ENCODE measurements around the gene SLITRK3.

DNA sequence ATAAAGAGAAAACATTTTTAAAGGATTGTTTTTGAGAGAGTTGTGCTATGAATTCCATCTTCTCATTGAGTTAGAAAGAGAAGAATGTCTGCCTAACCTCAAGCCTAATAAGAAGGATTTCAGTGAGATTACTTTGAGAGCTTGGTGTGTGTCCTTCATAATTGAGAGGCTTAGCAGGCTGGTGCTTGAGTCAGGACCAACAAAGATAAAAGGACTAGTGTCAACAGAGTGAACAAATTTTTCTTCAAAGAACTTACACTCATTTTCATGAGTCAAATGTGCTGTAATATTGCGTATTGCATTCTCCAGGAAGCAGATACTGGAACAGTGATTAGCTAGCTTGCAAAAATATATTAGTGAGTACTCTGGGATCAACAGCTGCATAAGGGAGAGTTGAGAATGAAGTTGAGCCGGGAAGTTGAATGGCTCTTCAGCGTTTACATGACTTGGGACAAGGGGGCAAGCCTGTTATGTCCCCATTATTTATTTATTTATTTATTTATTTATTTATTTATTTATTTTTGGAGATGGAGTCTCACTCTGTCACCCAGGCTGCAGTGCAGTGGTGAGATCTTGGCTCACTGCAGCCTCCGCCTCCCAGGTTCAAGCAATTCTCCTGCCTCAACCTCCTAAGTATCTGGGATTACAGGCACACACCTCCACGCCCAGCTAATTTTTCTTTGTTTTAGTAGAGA is 37.5 kb upstream of the SLITRK3 start:
- TF ChIP-seq, protein P1, sequence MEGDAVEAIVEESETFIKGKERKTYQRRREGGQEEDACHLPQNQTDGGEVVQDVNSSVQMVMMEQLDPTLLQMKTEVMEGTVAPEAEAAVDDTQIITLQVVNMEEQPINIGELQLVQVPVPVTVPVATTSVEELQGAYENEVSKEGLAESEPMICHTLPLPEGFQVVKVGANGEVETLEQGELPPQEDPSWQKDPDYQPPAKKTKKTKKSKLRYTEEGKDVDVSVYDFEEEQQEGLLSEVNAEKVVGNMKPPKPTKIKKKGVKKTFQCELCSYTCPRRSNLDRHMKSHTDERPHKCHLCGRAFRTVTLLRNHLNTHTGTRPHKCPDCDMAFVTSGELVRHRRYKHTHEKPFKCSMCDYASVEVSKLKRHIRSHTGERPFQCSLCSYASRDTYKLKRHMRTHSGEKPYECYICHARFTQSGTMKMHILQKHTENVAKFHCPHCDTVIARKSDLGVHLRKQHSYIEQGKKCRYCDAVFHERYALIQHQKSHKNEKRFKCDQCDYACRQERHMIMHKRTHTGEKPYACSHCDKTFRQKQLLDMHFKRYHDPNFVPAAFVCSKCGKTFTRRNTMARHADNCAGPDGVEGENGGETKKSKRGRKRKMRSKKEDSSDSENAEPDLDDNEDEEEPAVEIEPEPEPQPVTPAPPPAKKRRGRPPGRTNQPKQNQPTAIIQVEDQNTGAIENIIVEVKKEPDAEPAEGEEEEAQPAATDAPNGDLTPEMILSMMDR (IDR thresholded peaks at IDR 0.05) = no peak
- TF ChIP-seq EP300 (IDR thresholded peaks at IDR 0.05) = no peak
